22Rv1 (cell line): ENCODE results near the gene GLTP.

ENCODE experiments used
- H3K27ac ChIP-seq: fragments of 450-650 bp; 2 replicates; pipeline ENCODE4 v1.5.1; 2017
- ZFX ChIP-seq: fragments of 450-650 bp; IDR thresholded peaks from 2 replicates; pipeline ENCODE4 v1.6.1; 2017; ENCODE audit warnings: antibody characterized with exemption, borderline replicate concordance
- TF ChIP-seq, protein P1 (sequence below): fragments of 450-650 bp; IDR thresholded peaks from 2 replicates; pipeline ENCODE4 v1.5.1; 2017; ENCODE audit warnings: mild to moderate bottlenecking

GLTP gene

GRCh38 chr12:109915171-109916040, 35.1 kb upstream of the GLTP start:
- no peak overlapping the region for H3K27ac ChIP-seq
- TF ChIP-seq, protein P1, sequence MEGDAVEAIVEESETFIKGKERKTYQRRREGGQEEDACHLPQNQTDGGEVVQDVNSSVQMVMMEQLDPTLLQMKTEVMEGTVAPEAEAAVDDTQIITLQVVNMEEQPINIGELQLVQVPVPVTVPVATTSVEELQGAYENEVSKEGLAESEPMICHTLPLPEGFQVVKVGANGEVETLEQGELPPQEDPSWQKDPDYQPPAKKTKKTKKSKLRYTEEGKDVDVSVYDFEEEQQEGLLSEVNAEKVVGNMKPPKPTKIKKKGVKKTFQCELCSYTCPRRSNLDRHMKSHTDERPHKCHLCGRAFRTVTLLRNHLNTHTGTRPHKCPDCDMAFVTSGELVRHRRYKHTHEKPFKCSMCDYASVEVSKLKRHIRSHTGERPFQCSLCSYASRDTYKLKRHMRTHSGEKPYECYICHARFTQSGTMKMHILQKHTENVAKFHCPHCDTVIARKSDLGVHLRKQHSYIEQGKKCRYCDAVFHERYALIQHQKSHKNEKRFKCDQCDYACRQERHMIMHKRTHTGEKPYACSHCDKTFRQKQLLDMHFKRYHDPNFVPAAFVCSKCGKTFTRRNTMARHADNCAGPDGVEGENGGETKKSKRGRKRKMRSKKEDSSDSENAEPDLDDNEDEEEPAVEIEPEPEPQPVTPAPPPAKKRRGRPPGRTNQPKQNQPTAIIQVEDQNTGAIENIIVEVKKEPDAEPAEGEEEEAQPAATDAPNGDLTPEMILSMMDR: no peak
- TF ChIP-seq ZFX: no peak

DNA sequence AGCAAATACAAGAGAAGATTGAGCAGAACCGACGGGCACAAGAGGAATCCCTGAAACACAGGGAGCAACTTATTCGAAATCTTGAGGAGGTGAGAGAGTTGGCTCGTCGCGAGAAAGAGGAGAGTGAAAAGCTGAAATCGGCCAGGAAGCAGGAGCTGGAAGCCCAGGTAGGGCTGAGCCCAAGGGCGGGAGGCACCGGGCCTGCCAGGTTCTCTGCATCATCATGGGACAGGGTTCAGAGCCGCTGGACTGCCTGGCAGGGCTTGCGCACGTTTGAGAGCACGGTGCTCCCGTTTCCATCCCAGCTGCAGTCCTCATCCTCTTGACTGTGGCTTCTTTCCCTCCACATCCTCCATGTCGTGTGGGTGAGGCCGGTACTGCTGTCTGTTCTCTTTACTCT, 34.1 kb upstream of the GLTP start:
- TF ChIP-seq, protein P1: no peak
- no peak for TF ChIP-seq ZFX
- H3K27ac ChIP-seq: no peak overlapping the region

DNA sequence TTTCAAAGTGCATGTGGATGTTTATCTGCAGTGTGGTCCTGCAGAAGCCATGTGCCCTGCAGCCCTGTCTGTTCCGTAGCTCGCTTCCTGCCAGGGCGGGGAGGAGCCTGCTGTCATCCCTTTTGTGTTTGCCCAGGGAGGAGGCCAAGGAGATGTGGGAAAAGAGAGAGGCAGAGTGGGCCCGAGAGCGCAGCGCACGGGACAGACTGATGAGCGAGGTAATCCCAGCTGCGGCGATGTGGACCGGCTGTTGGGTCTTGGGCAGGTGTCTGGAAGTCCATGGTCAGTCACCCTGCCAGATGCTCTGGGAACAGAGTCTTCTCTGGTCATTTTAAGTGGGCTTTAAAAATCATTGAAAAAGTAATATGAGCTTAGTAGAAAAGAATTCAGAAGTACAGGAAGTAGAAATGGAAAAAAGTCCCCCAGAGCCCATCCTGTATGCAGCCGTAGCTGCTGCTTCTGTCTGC, 32.5 kb upstream of the GLTP start:
- TF ChIP-seq ZFX: no peak
- TF ChIP-seq, protein P1: no peak
- H3K27ac ChIP-seq: no peak overlapping the region

DNA sequence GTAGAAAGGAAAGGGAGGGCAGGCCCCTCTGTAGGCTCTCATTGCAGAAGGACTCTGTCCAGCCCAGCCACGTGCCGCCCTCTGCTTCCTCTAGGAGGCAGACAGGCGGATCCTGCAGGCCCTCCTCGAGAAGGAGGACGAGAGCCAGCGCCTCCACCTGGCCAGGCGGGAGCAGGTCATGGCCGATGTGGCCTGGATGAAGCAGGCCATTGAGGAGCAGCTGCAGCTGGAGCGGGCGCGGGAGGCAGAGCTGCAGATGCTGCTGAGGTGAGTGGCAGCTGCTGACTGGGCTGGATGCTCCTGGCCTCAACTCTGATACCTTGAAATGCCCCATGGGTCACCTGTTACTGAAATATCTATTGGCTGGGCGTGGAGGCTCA, 30.6 kb upstream of the GLTP start:
- no peak overlapping the region for H3K27ac ChIP-seq
- TF ChIP-seq, protein P1: peak; percentile 88
- TF ChIP-seq ZFX: no peak

DNA sequence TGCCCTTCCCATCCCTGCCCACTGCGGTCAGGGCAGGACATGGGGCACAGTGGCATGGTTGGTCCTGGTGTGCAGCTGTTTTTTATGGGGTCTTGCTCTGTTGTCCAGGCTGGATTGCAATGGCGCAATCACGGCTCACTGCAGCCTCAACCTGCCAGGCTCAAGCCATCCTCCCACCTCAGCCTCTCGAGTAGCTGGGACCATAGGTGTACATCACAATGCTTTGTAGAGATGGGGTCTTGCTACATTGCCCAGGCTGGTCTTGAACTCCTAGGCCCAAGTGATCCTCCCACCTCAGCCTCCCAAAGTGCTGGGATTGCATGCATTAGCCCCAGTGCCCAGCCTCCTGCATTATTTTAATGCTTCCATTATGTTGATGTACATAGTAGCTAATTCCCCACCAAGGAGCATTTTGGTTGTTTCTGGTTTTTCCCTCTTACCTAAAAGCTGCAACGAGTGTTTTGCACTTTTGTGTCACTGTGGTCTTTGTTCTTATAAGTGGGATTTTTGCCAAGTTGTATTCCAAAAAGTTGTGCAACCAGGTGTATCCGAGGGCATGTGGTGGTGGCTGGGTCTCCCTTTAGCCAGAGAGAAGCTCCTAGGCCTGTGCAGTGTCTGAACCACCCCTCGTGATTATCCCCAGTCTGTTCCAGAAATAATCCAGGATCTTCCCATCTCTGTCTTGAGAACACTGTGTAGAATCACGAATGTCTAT, 30.1 kb upstream of the GLTP start:
- TF ChIP-seq ZFX: no peak
- TF ChIP-seq, protein P1: no peak
- H3K27ac ChIP-seq: no peak overlapping the region

DNA sequence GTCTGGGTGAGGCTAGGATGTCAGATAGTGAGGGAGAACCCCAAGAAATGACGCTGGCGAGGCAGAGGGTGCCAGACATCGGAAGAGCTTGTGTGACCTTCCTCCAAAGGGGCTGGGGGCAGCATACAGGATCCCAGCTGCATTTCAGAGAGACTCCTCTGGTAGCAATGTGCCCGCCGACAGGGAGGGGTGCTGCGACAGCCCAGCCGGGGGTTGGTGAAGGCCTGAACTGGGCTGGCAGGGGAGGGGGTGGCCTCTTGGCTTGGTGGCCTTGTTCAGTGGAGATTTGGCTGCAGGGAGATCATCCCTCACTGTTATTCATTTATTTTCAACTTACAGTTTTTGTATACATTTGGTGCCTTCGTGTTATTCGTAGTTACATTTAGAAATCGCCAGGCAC, 25.0 kb upstream of the GLTP start:
- TF ChIP-seq, protein P1: no peak
- TF ChIP-seq ZFX: no peak
- no peak overlapping the region for H3K27ac ChIP-seq

DNA sequence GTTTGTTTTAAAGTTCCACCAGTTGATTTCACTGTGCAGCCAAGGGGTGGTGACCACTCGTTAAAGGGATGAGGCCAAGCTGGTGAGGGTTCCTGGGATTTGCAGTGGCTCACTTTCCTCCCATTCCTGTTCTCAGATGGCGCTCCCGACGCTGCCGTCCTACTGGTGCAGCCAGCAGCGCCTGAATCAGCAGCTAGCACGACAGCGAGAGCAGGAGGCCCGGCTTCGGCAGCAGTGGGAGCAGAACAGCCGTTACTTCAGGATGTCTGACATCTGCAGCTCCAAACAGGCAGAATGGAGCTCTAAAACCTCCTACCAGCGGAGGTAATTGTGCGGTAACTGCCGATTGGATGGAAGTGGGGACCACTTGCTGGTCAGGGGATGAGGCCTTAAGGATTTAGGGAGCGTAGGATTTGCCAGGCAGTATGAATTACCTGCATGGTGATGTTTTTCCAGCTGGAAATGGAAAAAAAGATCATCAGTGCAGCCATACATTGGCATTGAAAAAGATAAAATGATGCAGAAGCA, 22.6 kb upstream of the GLTP start:
- TF ChIP-seq, protein P1: no peak
- no peak for TF ChIP-seq ZFX
- H3K27ac ChIP-seq: no peak overlapping the region
